ENCODE results near the gene CNTN5. TPM values are rescaled to one million over a fixed set of nuclear protein-coding genes. Genes with fewer than 3 reads are reported as not detected.
"Not testable (repeated sequence)": the region's sequence is repeated elsewhere in the genome, so short reads cannot be mapped to it uniquely, and the experiment has no call there.

Gene CNTN5
- total and polyA plus RNA-seq, 7 donors, result under 0.01 to 0.46 TPM; not detected in 5

GRCh38 chr11:99117603-99118002, 96.9 kb downstream of the CNTN5 start:
- ATAC-seq (no peak), DNase-seq (no peak)
- WGBS, 3 donors, result 92 to 97% (median 94%) methylated on average over 2 of the region's 2 CpGs
- H3K36me3 ChIP-seq (ENCODE audit: insufficient read depth in 1 of 2, low read depth in 1 of 2), result no peaks in the 10 kb centered on the region
- no peak overlapping the region for H3K4me3 ChIP-seq
- intact Hi-C loops (cut with DNase I), result no loop called here
- H3K27me3 ChIP-seq (ENCODE audit: insufficient read depth in 3 of 3, low read length in 2 of 3), result no peaks in the 10 kb centered on the region
- no peak overlapping the region for H3K27ac ChIP-seq
- H3K9me3 ChIP-seq, result no peaks in the 10 kb centered on the region
- no peak for TF ChIP-seq CTCF (IDR thresholded peaks at IDR 0.05)
- no peaks in the 10 kb centered on the region for H3K4me1 ChIP-seq

- intact Hi-C loops (cut with DNase I); H3K4me3 ChIP-seq; H3K9me3 ChIP-seq; H3K27ac ChIP-seq; DNase-seq; ATAC-seq; H3K27me3 ChIP-seq (ENCODE audit: insufficient read depth in 3 of 3, low read length in 2 of 3); H3K4me1 ChIP-seq; H3K36me3 ChIP-seq (ENCODE audit: insufficient read depth in 1 of 2, low read depth in 1 of 2): not testable (repeated sequence)
- WGBS, 3 donors, result 82 to 99% (median 99%) methylated on average over 3 of the region's 3 CpGs
Observed at GRCh38 chr11:99133862-99134261, 113.1 kb downstream of the CNTN5 start.

GRCh38 chr11:99135508-99135907, 114.8 kb downstream of the CNTN5 start:
- no peak for TF ChIP-seq CTCF (IDR thresholded peaks at IDR 0.05)
- no peaks in the 10 kb centered on the region for H3K36me3 ChIP-seq (ENCODE audit: insufficient read depth in 1 of 2, low read depth in 1 of 2)
- no peak overlapping the region for H3K27ac ChIP-seq
- DNase-seq (no peak), ATAC-seq (no peak)
- intact Hi-C loops (cut with DNase I), result no loop called here
- no peak overlapping the region for H3K4me3 ChIP-seq
- H3K9me3 ChIP-seq, result no peaks in the 10 kb centered on the region
- no peaks in the 10 kb centered on the region for H3K27me3 ChIP-seq (ENCODE audit: insufficient read depth in 3 of 3, low read length in 2 of 3)
- WGBS, 3 donors, result 85 to 98% (median 91%) methylated on average over 1 of the region's 1 CpG
- H3K4me1 ChIP-seq, result no peaks in the 10 kb centered on the region

GRCh38 chr11:99142237-99142636, 121.5 kb downstream of the CNTN5 start:
- H3K4me3 ChIP-seq, result no peak overlapping the region
- no peak for TF ChIP-seq CTCF (IDR thresholded peaks at IDR 0.05)
- DNase-seq (no peak), ATAC-seq (no peak)
- no peak overlapping the region for H3K27ac ChIP-seq
- no peaks in the 10 kb centered on the region for H3K9me3 ChIP-seq
- H3K27me3 ChIP-seq (ENCODE audit: insufficient read depth in 3 of 3, low read length in 2 of 3), result no peaks in the 10 kb centered on the region
- WGBS, 3 donors, result 63 to 87% (median 83%) methylated on average over 4 of the region's 4 CpGs
- intact Hi-C loops (cut with DNase I), result no loop called here
- H3K4me1 ChIP-seq, result no peaks in the 10 kb centered on the region
- no peaks in the 10 kb centered on the region for H3K36me3 ChIP-seq (ENCODE audit: insufficient read depth in 1 of 2, low read depth in 1 of 2)

- intact Hi-C loops (cut with DNase I), result no loop called here
- Histone ChIP-seq H3K9me3 (no peaks in the 10 kb centered on the region), H3K36me3 (ENCODE audit: insufficient read depth in 1 of 2, low read depth in 1 of 2) (no peaks in the 10 kb centered on the region), H3K27me3 (ENCODE audit: insufficient read depth in 3 of 3, low read length in 2 of 3) (no peaks in the 10 kb centered on the region), H3K4me1 (no peaks in the 10 kb centered on the region), H3K4me3 (no peak overlapping the region), H3K27ac (no peak overlapping the region)
- no peak for DNase-seq
- no peak for ATAC-seq
- no peak for TF ChIP-seq CTCF (IDR thresholded peaks at IDR 0.05)
Observed at GRCh38 chr11:99148352-99148751, 127.6 kb downstream of the CNTN5 start.

Data from psoas muscle (tissue), 8 donors.